ENCODE measurements around the gene CAPN12. TPM values are rescaled to one million over a fixed set of nuclear protein-coding genes. Genes with fewer than 3 reads are reported as not detected.

Gene CAPN12
- total and polyA plus RNA-seq, 2 of the 4 experiments (the other 2 are of a cell fraction): 0.18 to 0.97 TPM

- dilution Hi-C loops (cut with HindIII; ENCODE audit: low sequenced_read_pairs, unreplicated experiment) (no loop called here), intact Hi-C loops (cut with micrococcal nuclease) (no loop called here), in situ Hi-C loops (cut with MboI; ENCODE audit: low sequenced_read_pairs) (no loop called here)
- Histone ChIP-seq H2BK120ac (ENCODE audit: low read depth, low read length) (no peak overlapping the region), H4K5ac (ENCODE audit: low read depth, low read length) (no peak overlapping the region), H3K4me2 (ENCODE audit: low read depth, low read length) (no peak overlapping the region), H2AFZ (replicated peaks; ENCODE audit: low read length, poor library complexity) (no peak overlapping the region), H3K27ac (ENCODE audit: insufficient read depth, low read length) (no peak overlapping the region), H2AK5ac (ENCODE audit: low read depth, low read length) (no peak overlapping the region), H3K9me3 (ENCODE audit: control insufficient read depth, insufficient read depth, low read length) (no peaks in the 10 kb centered on the region), H4K20me1 (ENCODE audit: insufficient read depth, low read length) (no peaks in the 10 kb centered on the region), H3K4me1 (ENCODE audit: control insufficient read depth, insufficient read depth, low read length) (no peaks in the 10 kb centered on the region), H3K4ac (ENCODE audit: low read depth, low read length) (no peak overlapping the region), H3K18ac (ENCODE audit: low read depth, low read length) (no peak overlapping the region), H3K9ac (ENCODE audit: low read depth, low read length) (no peak overlapping the region), H2BK15ac (ENCODE audit: low read depth, low read length) (no peak overlapping the region), H3K56ac (ENCODE audit: extremely low read depth, insufficient read depth, low read length) (no peak overlapping the region), H2BK20ac (ENCODE audit: low read depth, low read length) (no peak overlapping the region), H3K9me1 (ENCODE audit: insufficient read depth, low read length) (no peaks in the 10 kb centered on the region), H4K91ac (ENCODE audit: insufficient read depth, low read depth, low read length) (no peak overlapping the region), H3K23ac (ENCODE audit: low read depth, low read length) (no peak overlapping the region), H2AK9ac (replicated peaks; ENCODE audit: low read depth, low read length, poor library complexity) (no peak overlapping the region), H3K36me3 (ENCODE audit: control insufficient read depth, insufficient read depth, low read length) (no peaks in the 10 kb centered on the region), H3K4me3 (ENCODE audit: insufficient read depth, low read depth, low read length) (no peak overlapping the region), H4K8ac (ENCODE audit: low read depth in 2 of 2, low read length in 2 of 2) (no peak overlapping the region), H3K79me1 (ENCODE audit: low read depth in 1 of 2, low read length in 2 of 2) (no peaks in the 10 kb centered on the region), H3K14ac (replicated peaks; ENCODE audit: low read depth, low read length) (no peak overlapping the region), H3K27me3 (ENCODE audit: control insufficient read depth, insufficient read depth, low read length) (peaks cover 14% of the 10 kb centered on the region), H2BK5ac (ENCODE audit: low read depth, low read length, poor library complexity, severe bottlenecking) (no peak overlapping the region)
- ChIA-PET CTCF (no interaction called here), POLR2A (ENCODE audit: unreplicated experiment) (no interaction called here)
- peak; percentile 46 for DNase-seq
- WGBS, 2 experiments (ENCODE audit: extremely low coverage in 2 of 2, insufficient read length in 1 of 2): no CpG with 5 or more reads among the region's 3 CpGs
- no peak for TF ChIP-seq RFX5 (IDR thresholded peaks at IDR 0.05; ENCODE audit: low read depth, low read length)
- 0 out of 2 replicates have a peak, but pooled peaks have one; percentile 5 for TF ChIP-seq FOS (IDR thresholded peaks at IDR 0.05; ENCODE audit: low read depth, low read length)
- no peak for TF ChIP-seq CHD1 (IDR thresholded peaks at IDR 0.05; ENCODE audit: low read depth, low read length)
- no peak for TF ChIP-seq NFE2L2 (IDR thresholded peaks at IDR 0.05; ENCODE audit: low read depth, low read length)
- TF ChIP-seq POLR2A (IDR thresholded peaks at IDR 0.05; ENCODE audit: low read depth, low read length): no peak
- no peak for TF ChIP-seq MXI1 (IDR thresholded peaks at IDR 0.05; ENCODE audit: borderline replicate concordance, low read depth, low read length)
- no peak for TF ChIP-seq MAZ (IDR thresholded peaks at IDR 0.05; ENCODE audit: borderline replicate concordance, low read depth, low read length)
- no peak for TF ChIP-seq USF2 (IDR thresholded peaks at IDR 0.05; ENCODE audit: low read depth, low read length)
- TF ChIP-seq RCOR1 (IDR thresholded peaks at IDR 0.05; ENCODE audit: insufficient replicate concordance, low read length): no peak
- no peak for TF ChIP-seq BHLHE40 (IDR thresholded peaks at IDR 0.05; ENCODE audit: low read depth, low read length)
- TF ChIP-seq SMC3 (IDR thresholded peaks at IDR 0.05; ENCODE audit: low read depth, low read length): no peak
- peak; percentile 72 for TF ChIP-seq CEBPB (IDR thresholded peaks at IDR 0.05; ENCODE audit: low read depth, low read length)
- no TSS peak for BruUV-seq (replicated peaks)
- no peak for ATAC-seq (ENCODE audit: low read depth)
These were observed 40.0 kb upstream of the CAPN12 start for GRCh38 chr19:38784224-38784623.

Measured in IMR-90 (cell line).